ENCODE data around the gene KLHDC8B.

The KLHDC8B gene

GRCh38 chr3:49164983-49165720 lies 6.2 kb upstream of the KLHDC8B start:
- no peak for TF ChIP-seq CTCF (conservative IDR thresholded peaks at IDR 0.05; ENCODE audit: low read length)
- H3K4me3 ChIP-seq (ENCODE audit: low read length), result peak overlapping the region; percentile 92
- no peak for DNase-seq (ENCODE audit: low read depth)

GRCh38 chr3:49165771-49166751 lies 5.3 kb upstream of the KLHDC8B start, which contains the start of gene CCDC71:
Gene CCDC71, minus strand, starts transcription at chr3:49166331. Its CDS starts 2,123 bp downstream, at chr3:49164208.
- no peak for TF ChIP-seq CTCF (conservative IDR thresholded peaks at IDR 0.05; ENCODE audit: low read length)
- H3K4me3 ChIP-seq (ENCODE audit: low read length), result peak within 1 kb of the TSS; percentile 92
- DNase-seq (ENCODE audit: low read depth), result peak; percentile 59

- DNase-seq (ENCODE audit: low read depth), result no peak
- H3K4me3 ChIP-seq (ENCODE audit: low read length), result peak overlapping the region; percentile 92
- no peak for TF ChIP-seq CTCF (conservative IDR thresholded peaks at IDR 0.05; ENCODE audit: low read length)
Measured at GRCh38 chr3:49166752-49167556, 4.4 kb upstream of the KLHDC8B start.

GRCh38 chr3:49170744-49171118 lies 667 bp upstream of the KLHDC8B start:
- no peak for TF ChIP-seq CTCF (conservative IDR thresholded peaks at IDR 0.05; ENCODE audit: low read length)
- H3K4me3 ChIP-seq (ENCODE audit: low read length), result peak overlapping the region; percentile 90
- DNase-seq (ENCODE audit: low read depth), result no peak

- no peak for TF ChIP-seq CTCF (conservative IDR thresholded peaks at IDR 0.05; ENCODE audit: low read length)
- no peak for DNase-seq (ENCODE audit: low read depth)
- H3K4me3 ChIP-seq (ENCODE audit: low read length), result peak overlapping the region; percentile 90
Measured at GRCh38 chr3:49171775-49172500, 540 bp downstream of the KLHDC8B start.

- no peak for TF ChIP-seq CTCF (conservative IDR thresholded peaks at IDR 0.05; ENCODE audit: low read length)
- peak overlapping the region; percentile 90 for H3K4me3 ChIP-seq (ENCODE audit: low read length)
- no peak for DNase-seq (ENCODE audit: low read depth)
Measured at GRCh38 chr3:49172551-49173041, 1.2 kb downstream of the KLHDC8B start.

All from AG10803 (cell line).